Hematopoietic multipotent progenitor cell treated with erythropoietin and hydrocortisone succinate and interleukin-3 and kit ligand, for 8 days (in vitro differentiated cells): Measurements from ENCODE around the gene SYT6.

Experiments
- DNase-seq: peaks from one replicate; pipeline ENCODE4 v3.0.0-alpha.2; 2015

The SYT6 gene, protein sequence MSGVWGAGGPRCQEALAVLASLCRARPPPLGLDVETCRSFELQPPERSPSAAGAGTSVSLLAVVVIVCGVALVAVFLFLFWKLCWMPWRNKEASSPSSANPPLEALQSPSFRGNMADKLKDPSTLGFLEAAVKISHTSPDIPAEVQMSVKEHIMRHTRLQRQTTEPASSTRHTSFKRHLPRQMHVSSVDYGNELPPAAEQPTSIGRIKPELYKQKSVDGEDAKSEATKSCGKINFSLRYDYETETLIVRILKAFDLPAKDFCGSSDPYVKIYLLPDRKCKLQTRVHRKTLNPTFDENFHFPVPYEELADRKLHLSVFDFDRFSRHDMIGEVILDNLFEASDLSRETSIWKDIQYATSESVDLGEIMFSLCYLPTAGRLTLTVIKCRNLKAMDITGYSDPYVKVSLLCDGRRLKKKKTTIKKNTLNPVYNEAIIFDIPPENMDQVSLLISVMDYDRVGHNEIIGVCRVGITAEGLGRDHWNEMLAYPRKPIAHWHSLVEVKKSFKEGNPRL

DNA sequence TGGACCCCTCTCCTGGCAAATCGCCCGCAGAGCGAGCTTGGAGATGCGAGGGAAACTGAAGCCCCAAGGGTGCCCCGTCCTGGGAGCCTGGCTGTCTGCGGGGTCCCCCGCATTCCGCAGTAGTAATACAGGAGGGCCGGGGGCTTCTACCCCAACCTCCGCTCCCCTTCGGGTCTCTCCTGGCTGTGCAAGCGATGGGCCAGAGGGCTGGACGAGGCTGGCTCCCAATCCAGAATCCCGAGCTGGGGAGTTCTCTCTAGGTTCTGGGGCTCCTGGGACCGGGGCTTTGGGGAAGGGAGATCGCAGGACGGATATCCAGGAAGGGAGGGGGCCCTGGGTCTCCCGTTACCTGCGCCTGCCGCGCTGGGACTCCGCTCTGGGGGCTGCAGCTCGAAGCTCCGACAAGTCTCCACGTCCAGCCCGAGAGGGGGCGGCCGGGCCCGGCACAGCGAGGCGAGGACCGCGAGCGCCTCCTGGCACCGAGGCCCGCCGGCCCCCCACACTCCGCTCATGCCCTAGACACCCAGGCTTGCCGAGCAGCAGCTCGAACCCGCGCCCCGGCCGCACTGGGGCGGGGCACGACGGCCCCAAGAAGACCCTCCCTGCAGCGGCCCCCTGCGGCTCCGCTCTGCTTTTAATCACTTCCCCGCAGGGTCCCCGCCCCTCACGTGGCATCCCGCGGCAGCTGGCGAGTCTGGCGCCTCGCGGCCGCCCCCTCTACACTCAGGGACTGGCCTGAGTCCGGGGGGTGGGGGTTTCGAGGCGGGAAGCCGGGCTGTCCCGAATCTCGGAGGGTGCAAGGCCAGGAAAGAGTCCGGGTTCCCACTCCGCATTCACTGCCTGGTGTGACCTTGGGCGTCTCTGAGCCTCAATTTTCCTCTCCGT, at the start of gene SYT6:
TSS of gene SYT6 (minus strand) at position 609 of the 885 bp plus-strand sequence. CDS start at position 512, 97 bp downstream.
- no peak for DNase-seq

DNA sequence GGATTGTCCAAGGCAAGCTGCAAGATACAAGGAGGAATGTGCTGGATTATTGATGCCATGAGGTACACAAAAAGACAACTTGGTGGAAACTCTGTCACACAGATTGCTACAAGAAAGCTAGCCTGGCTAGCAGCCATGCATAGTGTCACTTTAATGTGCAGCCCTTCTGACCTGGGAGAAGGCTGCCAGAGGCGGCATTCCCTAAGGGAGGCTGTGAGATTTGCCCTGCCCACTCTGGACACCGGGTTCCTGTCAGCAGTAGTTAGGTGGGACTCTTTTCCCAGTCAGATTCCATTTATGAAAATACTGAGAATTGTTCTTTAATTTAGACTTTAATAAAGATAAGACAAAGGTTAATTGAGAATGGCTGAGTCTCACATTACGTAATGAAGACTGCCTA, 47.8 kb upstream of the SYT6 start:
- no peak for DNase-seq

DNA sequence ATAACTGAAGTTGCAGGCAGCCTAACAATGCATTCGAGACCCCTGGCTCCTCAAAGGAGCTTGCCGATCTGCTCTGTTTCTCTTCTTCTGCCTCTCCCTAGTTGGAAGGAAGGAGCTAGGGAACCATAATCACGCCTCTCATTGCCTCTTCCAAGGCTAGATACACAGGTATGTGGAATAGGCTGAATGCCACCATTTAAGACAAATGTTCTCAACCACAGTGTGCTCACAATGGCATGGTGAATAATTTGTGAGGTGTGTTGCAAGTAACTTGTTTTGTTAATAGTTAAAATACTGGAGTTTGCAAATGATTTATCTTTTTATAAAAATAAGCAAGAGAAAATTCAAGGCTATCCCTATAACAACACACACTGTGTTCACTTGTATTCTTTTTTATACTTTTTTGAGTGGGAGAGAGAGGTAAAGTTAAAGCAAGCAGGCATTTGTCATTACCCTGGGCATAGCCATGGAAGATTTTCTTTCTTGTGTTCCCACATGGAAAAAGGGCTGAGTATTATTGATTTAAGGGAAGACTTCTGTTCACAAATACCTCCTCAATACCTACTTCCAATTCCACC, 45.4 kb upstream of the SYT6 start:
- no peak for DNase-seq

DNA sequence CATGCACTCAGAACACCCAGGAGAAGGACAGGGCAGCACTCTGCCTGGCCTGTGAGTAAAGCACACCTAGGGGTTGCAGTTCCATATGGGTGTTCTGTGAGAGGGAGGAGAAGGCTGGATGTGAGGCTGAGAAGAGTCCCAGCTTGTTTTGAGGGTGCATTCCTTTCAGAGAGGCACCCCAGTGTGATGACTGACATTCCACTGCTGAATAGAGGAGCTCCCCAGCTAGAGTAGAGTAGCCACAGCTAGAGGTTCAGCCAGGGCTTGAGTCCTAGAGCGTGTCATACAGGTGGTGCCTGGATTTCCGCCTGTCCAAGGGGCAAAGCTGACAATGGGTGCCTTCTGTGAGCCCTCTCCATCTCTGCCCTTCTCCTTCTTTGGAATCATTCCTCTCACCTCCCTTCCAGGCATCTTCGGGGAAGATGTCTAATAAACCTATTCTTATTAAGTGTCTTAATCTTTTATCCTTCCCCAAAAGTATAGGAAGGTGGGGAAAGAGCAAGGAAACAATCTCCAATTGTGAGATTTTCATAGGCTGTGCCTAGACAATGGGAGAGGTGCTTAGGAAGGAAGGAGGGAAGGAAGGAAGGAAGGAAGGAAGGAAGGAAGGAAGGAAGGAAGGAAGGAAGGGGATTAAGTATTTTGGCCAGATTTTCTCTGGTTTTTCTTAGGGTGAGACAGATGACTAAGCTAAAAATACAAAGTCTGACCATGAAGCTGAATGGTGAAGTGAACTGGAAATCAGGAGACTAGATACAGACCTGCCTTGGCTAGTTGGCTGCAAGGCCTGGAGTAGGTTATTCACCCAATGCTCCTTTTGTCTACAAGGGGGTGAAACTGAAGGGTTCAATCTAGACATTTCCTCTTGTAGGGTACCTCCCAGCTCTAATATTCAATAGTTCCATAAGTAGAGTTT, 43.6 kb upstream of the SYT6 start:
- DNase-seq = no peak

DNA sequence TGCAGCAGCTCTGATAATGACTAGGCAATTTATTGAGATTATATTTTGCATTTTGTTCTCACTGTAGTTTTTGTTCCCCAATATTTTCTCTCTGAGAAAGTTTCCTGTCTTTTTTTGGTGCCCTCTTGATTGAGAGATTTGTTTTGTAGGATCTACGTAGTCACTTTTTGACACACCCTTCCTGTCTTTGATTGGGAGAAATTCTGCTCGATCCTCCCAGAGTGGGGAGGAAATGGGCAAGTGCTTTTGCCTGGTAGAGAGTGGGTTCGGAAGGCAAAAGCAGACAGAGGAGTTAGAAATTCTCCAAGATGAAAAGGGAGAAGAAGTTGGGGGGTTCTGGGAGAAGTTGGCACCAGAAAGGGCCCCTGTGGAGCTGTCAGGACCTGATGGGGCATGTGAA, 42.1 kb upstream of the SYT6 start:
- no peak for DNase-seq

DNA sequence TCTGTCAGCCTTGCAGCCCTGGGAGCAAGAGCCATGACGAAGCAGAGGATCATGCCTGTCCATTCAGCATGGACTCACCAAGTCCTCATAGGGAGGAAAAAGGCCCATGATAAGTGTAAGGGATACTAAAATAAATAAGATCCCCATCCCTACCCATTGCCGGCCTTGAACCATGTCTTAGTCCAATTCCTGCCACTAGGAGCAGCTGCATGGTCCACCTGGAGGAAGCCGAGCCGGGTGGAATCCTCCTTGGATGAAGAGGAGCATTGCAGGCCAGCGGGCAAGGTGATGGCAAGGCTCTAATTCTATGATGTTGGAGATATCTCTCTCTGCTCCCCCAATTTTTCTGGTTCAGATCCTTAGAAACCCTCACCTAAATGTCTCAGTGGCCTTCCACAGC, 38.7 kb upstream of the SYT6 start:
- DNase-seq = no peak

DNA sequence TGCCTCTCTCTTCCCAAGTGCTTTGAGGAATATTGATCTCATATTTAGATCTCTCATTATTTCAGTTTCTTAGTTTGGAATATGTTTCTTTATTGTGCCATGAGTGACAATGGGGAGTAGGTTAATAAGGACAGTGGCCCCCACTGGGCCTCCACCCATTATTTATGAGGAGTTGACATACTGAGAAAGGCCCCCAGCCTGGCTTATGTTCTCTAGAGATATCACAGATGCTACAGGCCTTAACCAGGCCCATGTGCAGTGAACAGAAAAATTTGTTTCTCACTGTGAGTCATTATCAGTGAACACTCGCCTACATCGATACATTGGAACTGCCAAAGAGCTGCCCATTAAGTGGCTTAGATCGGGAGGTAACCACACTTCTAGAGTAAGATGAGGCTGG, 35.7 kb upstream of the SYT6 start:
- peak; percentile 32 for DNase-seq

DNA sequence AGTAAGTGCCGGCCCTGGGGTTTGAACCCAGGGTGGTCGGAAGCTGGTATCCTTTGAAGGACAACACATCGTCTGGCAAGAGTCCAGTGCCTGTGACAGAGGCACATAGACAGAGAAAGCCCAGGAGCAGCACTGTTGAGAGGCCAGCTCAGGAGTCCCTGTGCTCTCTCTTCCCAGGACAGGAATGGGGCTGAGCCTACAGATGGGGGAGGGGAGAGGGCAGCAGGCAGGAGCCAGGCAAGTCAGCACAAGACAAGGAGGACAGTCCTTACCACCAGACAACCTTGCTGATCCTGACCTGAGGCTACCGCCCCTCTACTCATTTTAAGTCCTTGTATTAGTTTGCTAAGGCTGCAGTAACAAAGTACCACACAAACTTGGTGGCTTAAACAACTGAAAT, 27.7 kb upstream of the SYT6 start:
- no peak for DNase-seq

DNA sequence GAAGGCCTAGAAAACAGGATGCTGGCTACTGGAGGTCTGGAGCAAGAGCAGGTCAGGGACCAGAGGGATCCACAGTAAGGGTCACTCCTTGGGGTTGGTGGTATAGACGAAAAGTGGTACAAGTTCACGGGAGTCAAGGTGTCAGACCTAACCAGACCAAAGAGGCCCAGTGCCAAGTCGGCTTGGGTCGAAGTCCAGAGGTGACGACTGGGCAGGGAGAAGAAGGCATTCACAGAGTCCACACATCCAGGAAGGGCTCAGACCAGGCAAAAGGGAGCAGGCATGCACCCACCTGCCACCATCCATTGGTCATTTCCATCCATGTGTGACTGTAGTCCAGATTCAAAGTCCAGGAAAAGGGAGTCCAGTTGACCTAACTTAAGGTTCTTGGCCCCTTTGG, 27.1 kb upstream of the SYT6 start:
- no peak for DNase-seq

DNA sequence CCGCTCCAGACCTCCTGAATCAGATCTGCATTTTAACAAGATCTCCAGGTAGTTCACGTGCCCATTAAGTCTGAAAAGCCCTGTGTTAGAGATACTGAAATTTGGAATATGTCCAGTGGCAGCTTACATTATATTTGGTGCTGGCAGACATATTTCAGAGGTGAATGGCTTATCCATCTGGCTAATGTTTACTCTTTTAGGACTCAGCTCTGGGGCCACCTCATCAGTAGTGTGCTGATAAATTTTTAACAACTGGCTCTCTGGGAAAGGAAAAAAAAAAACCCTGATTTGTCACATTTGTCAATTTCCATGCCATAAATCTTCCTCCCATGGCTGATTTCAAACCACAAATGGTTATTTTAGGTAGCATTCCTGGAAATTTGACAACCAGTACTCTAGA, 25.3 kb upstream of the SYT6 start:
- DNase-seq = no peak

DNA sequence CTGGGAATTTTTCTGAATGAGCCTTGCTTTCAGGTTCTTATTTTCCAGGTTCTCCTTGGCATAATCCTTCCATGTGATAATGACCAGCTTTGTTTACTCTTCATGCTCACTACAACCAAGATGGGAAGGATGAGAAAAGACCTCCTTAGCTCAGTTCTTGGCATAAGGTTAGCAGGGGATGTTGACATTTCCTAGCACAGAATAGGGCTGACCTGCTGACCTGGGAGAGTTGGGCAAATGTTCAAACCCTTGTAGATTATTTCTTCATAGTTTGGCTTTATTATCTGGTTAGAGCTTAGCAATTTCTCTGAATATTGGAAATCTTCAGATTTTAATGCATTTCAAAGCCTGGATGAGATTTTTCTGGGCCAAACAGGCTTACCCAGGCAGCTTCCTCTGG, 23.6 kb upstream of the SYT6 start:
- no peak for DNase-seq

DNA sequence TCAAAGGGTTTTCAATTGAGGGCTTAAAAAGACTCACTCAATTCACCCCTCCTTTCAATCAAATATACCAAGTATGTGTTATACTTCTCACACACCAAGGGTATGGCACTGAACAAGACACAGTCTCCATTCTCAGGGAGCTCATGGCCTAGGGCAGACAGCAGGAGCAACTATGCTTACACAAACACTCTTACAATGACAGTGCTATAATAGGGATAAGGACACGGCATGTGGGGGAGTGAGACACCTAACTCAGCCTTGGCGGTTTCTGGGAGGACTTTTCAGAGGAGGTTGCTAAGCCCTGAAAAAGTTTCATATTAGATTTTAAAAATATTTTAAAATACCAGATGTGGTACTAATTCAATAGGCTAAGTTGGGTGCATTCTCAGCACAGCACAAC, 22.7 kb upstream of the SYT6 start:
- DNase-seq = no peak

DNA sequence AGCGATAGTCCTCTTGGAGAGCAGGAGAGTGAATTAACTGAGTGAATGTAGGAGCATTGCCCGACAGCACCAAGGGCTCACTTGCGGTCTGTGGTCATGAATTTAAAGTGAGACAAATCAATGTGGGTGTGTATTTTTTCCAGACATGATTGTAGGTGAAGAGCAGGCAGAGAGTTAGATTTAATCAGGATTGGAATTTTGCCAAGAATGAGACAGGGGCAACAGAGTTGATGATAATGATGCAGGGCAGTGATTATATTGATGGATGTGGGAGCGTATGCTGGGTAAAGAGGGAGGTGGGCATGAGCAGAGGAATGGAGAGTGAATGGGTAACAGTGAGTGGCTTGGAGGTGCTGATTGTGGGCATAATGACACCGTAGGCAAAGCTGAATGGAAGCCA, 20.0 kb upstream of the SYT6 start:
- DNase-seq = no peak

DNA sequence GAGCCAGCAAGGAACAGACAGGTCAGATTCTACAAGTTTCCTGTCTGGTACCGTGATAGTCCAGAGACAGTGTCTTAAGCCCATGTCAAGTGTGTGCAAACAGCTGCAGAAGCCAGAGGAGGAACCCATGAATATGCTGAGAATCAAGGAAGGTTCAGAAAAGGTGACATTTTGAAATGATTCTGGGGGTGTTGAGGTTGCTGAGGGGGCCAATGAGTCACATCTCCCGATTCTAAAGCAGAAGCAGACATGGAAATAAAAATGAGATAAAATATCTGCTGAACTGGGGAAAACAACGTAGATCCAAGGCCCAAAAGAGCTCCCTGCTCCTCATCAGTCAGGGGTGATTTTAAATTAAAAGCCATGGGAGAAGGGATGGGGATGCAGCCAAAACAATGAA, 15.8 kb upstream of the SYT6 start:
- no peak for DNase-seq

DNA sequence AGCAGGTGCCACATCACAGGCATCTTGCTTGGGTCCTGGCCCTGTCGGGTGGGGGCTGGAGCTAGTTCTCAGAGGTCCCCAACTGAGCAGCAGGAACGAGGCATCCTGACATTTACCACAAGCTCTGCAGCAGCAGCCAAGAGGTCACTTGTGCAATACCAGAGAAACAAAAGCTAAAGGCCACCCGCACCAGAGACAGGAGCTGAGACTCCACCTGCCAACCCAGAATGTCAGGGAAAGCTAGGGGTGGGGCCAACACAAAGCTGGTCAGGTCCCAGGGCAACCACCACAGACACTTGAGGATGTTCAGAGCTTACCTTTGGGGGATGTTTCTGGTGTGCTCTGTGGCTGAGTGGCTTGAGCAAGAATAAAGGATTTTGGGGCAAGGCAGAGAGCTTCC, 13.6 kb upstream of the SYT6 start:
- DNase-seq = no peak

DNA sequence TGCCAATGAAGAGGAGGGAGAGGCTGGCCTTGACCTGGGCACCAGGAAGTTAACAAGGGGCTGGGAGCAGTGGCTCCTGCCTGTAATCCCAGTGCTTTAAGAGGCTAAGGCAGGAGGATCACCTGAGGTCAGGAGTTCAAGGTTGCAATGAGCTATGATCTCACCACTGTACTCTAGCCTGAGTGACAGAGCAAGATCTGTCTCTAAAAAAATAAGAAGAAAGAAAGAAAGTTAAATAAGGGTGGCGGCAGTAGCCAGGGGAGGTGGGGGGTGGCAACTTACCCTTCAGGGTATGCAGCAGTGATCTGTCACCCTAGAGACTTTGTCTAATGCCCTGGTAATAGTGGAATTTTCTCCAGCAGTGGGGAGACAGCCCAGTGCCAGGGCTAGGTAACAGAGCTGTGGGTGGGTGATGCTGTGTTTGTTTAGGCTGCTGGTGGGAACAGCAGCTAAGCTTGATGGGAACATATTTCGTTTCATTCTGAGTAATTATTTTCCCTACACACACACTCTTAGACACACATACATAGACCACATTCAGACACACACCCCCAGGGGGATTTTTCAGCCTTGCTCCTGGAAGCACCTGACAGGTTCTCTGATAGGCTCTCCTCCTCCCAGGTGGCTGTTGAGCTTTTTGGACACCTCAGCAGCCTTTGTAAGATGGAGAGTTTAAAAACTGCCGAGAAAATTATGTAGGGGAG, 11.3 kb upstream of the SYT6 start:
- no peak for DNase-seq

DNA sequence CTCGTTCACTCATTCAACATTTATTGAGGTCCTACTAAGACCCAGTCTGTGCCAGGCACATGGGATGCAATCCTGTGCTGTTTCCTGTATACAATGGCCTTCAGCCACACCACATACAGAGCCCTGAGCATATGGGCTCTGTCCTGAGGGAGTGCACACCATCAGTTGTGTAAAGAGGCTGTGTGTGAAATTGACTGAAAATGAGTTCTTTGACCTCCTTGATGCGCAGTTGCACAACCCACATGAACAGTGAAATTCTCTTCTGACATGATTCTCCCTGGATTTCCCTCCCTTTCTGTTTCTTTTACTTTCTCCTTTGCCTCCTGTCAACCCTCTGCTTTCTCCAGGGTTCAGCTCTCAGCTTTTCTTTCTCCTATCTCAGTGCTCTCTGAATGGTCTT, 6.3 kb upstream of the SYT6 start:
- no peak for DNase-seq

DNA sequence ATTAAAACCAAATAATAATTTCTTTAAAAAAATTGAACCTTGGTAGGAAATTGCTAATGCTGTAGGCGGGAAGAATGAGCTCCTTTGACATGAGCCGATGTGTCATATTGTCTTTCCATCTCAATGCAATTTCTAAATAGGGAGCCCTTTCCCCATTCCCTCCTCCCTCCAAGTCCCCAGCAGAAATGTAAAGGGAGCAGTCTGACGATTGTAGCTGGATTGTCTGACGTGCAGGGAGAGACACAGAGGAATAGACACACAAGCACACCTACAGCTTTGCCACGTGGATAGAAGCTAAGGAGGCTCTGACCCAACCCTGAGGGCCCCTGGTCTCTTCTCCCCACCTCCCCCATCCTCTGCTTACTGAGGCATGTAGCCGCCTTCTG, 3.6 kb upstream of the SYT6 start:
- no peak for DNase-seq

DNA sequence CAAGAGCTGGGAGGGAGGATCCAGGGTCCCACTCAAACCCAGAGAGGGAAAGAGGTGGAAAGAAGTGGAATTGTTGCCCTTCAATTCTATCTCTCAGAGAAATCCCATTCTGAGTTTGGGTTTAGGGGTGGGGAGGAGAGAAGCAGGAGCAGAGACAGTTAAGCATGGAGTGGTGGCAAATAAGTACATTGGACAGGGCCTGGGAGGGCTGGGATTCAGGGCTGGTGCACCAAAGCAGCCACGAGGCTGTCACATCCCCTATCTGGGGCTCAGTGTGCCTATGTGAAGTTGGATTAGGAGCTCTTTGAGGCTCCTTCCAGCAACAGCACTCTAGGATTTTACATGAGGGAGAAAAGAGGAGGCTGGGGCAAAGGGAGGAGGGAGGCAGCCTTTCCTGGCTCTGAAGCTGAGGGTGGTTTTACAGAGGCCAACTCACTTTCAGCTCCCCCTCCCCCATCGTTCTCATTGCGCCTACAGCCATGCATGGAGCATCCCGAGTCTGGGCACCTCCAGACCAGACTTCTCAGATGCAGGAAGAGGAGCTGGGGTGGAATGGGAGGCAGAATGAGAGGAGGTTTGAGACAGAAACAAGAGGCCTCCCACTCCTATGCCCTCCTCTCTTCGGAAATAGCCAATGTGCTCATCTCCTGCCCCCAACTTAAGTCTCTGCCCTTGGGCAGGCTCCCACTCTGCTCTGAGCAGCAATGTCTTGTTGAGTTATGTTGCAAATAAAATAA, 3.0 kb upstream of the SYT6 start:
- DNase-seq = no peak

DNA sequence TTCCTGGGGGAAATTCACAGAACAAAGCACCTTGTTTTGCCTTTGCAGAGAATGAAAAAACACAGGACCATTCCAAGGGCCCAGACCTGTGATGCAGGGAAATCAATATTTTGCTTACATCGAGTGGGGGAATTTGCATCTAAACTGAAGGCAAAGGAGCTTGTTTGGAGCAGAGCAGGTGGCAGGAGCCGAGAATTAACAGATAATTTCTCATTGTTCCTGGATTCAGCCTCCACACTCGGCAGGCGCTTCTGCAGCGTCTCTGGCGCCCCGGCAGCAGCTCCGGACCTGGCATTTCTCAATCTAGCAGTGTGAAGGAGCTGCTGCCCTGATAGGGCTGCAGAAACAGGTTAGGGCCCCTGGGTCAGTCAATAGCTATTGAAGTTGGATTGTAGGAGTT, 2.0 kb upstream of the SYT6 start:
- no peak for DNase-seq

DNA sequence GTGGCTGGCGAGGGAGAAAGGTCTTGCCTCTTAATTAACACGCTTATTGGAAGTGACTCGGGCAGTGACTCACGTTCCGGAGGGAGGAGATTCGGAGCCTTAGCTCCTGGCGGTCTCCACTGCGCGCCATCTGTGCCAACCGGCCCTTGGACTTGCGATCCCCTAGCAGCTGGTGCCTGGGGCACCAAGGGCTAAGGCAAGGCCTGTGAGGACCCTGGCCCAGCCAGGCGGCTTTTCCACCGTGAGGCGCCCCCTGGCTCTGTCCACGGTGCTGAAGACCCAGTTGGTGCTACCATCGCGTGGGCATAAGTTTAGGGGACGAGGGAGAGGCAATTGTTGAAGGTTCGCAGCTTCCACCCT, 1.3 kb upstream of the SYT6 start:
- DNase-seq = no peak
